GM04503 (cell line): ENCODE results near the gene JAK3.

Experiments
- DNase-seq: peaks from one replicate; pipeline ENCODE4 v3.0.0-alpha.2; 2012; ENCODE audit warnings: low read depth

Gene JAK3

DNA sequence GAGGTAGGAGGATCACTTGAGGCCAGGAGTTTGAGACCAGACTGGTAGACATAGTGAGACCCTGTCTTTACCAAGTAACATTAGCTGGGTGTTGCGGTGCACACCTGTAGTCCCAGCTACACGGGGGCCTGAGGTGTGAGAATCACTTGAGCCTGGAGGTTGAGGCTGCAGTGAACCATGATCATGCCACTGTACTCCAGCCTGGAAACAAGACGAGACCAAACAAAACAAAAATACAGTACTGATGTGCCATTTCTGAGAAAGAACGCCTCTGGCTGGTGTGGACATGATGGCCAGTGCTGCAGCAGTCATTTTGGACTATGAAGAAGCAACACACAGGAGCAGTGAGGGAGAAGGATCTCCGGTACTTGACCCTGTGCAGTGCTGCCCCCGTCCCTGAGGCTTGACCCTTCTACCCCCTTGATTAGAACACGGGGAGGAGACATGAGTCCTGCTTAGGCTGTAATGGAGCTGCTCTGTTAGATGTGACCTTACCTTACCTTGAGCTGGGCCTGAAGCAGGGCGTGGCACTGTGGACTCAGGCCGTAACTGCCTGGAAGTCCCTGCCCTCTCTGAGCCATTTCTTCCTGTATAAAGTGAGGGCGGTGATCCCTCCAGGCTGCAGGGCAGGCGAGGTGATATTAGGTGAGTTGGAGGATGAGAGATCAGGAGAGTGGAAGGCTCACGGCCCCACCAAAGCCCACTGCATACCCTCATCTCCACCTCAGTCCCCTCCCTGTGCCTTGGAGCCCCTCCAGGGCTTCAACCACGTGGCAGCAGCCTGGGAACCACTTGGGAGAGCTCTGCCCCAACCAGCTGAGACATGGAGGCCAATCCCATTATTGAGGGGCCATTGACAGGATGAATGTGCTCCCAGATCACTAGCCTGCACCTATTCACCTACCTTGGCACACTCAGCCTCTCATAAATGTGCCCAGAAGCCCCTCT, 17.9 kb upstream of the JAK3 start:
- DNase-seq: no peak

DNA sequence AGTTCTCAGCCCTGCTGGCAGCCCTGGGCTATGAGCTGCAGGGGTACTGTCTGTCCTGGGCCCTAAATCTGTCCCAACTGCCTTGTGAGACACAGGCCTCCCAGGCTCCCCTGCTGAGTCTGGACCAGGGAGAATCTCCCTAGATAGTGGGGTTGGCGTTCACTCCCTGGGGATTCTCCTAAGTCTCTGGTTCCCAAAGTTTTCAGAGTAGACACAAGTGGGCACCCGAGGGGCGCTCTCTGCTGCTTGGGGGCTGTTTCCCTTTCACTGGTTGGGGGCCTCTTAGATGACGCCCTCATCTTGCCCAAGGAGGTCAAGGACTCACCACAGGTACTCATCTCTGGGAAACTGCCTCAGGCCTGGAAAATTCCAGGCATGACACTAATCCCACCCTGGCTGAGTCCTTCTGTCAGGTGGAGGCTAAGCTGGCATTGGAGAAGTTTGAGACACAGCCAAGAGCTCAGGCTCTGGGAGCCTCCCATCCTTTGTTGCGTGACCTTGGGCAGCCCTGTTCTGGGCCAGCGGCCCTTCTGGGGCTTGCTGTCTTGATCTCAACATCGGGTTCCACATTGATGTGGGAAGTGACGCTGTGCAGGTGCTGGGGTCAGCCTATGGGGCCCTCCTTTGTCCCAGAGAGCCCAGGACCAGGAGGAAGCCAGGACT, 15.9 kb upstream of the JAK3 start:
- no peak for DNase-seq

DNA sequence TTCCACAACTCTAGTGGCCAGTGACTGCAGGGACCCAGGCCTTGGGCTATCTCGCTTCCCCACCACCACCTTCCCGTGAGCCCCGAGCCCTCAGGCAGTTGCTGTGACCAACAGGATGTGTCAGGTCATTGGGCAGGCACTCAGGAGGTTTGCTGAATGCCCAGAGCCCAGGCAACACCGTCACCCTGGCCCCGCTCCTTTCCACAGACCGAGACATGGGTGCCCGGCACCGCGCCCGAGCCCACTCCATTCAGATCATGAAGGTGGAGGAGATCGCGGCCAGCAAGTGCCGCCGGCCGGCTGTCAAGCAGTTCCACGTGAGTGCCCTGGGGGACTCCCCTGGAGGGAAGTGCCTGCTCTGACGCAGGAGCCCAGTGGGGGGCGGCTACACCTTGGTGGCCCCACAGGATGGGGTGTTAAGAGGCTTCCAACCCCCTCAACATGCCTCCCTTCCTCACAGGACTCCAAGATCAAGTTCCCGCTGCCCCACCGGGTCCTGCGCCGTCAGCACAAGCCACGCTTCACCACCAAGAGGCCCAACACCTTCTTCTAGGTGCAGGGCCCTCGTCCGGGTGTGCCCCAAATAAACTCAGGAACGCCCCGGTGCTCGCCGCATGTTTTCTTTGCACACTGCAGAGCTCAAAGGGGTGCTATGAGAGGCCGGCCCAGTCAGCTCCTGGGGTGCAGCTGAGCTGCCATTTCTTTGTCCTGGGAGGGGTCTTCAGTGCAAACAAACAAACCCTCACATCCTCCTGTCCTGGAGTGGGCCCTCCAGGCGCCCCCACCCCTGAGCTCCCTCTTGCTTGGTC, 15.1 kb upstream of the JAK3 start:
- DNase-seq: no peak

DNA sequence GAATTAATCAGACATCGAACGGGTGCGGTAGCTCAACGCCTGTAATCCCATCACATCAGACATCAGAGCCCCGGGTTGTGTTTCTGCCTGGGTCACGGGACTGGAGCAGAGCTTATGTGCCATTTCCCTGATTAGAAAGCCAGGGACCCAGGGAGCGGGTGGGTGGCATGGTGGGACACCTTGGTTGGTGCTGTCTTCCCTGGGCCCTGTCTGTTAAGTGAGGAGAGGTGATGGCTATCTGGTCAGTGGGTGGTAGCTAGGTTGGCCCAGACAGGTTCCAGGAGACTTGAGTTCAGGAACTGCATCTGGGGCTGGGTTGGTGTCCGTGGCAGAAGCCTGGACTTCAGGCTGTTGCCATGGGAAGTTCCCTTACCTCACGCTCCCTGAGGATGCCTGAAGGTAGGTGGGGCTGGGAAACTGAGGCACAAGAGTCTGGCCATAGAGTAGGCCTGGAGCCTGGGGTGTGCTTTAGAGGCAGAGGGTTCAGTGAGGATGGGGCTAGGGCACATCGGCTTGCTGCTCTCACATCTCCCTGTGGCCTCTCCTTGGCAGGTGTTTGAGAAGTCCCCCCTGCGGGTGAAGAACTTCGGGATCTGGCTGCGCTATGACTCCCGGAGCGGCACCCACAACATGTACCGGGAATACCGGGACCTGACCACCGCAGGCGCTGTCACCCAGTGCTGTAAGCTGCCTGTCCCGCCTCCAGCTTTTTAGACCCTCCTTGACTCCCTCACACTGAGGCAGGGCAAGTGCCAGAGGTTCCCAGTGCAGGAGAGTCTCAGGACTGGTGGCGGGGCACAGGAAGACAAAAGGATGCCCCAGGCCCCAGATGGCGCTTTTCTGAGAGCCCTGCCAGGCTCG, 14.0 kb upstream of the JAK3 start:
- DNase-seq: no peak

DNA sequence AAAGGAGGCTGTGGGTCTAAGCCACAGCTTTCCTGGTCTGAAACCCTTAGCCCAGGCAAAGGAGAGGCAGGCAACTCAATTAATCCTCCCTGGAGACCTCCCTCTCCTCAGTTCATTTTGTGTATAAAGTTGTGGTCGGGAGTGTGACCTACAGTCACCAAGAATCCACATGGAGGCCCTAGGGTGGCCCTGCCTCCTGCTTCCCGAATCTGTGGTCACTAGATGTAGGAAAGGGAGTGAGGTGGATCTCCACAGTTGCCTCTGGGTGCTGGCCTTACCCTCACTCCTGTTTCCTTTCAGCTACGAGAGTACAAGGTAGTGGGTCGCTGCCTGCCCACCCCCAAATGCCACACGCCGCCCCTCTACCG, 13.2 kb upstream of the JAK3 start:
- DNase-seq: no peak

DNA sequence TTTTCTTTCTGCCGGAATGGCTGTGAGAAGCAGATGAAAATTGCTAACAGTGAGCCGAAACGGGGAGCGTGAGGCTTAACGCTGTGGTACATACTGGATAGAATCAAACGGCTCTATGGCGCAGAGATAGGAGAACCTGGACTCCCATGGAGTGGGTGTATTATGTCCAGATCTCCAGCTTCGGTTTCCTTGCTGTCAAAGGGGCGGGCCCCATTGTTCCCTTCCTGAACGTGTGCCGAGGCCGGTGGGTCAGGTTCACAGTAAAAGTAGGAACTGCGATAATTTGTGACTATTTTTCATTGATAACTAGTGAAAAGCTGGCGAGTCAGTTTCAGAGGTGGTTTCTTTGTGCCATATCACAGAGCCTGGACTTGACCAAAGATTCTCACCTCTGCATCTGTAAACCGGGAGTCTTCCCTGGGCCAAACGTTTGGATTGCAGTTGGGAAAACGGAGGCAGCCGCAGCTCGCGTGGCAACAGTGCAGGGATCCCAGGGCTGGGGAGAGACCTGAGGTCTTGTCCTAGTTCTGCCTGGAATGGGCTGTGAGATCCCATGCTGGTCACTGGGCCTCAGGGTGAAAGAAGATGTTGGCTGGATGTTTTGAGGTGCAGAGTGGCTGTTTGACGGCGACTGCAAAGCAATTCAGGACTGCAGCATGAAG, 12.7 kb upstream of the JAK3 start:
- DNase-seq: no peak

DNA sequence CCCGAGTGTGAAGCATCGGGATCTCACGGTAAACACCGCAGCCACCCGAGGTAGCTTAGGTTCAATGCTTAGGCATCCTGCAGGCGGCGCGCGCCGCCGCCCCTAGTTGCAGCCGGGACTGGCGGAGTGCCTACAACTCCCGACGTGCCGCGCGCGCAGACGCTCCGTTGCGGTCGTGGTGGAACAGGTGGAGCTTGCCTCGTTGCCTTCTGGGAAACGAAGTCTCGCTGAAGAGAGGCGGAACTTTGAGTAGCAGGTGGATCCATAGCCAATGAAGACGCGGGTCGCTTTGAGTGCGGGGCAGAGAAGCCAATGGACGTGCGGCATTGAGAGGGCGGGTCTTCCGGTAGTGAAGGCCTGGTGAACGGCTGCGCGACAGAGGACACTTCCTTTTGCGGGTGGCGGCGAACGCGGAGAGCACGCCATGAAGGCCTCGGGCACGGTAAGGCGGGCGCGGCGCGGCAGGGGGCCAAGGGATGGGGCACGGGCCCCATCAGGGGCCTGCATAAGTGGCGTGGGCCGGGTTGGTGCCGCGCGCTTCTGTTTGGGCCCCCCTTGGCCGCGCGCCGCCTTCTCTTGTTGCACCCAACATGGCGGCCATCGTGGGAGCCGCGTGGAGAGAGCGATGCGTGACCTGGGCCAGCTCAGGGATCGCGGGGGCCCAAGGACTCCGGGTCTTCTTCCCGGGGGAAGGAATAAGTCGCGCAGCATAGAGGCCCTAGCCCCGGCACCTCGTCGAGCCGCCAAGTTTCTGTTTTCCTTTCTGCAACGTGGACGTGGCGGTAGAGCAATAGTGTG, 11.9 kb upstream of the JAK3 start, which contains the start of gene RPL18A:
TSS of gene RPL18A (plus strand) at position 378 of the 798 bp plus-strand sequence. CDS start at position 425, 47 bp downstream.
- peak; percentile 98 for DNase-seq

DNA sequence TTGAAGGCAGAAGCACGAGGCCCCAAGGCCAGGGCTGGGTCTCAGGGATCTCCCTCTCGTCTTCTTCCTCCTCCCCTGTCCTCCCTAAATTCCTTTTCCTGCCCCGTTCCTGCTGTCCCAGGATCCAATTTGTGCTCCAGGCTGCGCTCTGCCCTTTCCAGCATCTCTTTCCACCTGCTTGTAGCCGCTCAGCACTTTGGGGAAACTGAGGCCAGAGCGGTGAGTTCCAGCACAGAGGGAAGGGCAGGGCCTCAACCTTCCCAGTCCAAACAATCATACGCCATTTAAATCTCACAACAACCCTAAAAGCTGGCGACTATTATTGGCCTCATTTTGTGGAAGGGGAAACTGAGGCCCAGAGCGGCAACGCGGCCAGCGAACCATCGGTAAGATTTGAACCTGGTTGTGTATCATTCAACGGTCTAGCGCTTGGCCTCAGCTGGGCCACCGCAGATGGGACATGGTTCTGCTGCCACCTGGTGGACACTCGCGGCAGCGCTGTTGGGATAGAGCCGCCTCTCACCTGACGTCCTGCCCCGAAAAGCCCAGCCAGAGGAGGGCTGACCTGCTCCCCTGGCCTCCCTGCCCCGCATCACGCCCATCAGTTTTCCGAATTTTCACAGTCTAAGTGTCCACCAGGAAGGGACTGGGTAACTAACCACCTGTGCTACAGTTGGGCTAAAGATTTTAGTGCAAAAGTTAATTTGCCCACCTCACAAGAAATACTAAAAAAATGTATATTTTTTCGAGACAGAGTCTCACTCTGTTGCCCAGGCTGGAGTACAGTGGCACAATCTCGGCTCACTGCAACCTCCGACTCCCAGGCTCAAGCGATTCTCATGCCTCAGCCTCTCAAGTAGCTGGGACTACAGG, 7.7 kb upstream of the JAK3 start:
- DNase-seq: no peak

DNA sequence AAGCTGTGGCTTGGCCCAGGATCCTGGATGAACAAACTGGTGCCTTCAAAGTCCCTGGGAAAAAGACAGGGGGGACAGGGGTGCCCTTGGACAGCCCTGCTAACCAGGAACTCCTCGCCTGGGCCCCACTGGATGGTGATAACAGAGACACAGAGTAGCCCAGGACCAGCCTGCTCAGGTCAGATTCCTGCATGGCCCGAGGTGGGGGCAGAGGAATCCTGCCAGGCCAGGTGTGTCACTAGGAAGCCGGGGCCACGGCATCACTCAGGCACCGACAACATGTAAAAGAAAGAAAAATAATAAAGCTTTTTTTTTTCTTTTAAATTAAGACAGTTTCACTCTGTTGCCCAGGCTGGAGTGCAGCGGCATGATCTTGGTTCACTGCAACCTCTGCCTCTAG, 6.3 kb upstream of the JAK3 start:
- no peak for DNase-seq

DNA sequence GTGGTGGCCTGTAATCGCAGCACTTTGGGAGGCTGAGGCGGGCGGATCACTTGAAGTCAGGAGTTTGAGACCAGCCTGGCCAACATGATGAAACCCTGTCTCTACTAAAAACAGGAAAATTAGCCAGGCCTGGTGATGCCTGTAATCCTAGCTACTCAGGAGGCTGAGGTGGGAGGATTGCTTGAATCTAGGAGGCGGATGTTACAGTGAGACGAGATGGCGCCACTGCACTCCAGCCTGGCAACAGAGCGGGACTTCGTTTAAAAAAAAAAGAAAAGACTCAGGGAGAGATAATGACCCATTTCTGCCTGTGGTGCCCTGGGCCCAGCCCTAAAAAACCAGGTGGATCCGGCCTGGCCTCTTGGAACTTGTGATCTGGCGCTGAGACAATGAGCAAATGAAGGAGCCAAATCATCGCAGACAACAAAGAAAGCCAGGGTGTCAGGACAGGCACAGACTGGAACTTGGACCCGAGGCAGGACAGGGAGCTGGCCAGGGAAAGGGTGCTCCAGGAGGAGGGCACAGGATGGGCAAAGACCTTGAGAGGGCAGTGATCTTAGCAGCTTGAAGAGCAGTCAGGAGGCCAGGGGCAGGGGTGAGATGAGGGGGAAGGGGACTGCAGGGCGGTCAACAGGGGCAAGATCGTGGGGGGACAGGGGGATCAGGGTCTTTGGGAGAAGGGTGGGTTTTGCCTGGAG, 962 bp upstream of the JAK3 start:
- no peak for DNase-seq

DNA sequence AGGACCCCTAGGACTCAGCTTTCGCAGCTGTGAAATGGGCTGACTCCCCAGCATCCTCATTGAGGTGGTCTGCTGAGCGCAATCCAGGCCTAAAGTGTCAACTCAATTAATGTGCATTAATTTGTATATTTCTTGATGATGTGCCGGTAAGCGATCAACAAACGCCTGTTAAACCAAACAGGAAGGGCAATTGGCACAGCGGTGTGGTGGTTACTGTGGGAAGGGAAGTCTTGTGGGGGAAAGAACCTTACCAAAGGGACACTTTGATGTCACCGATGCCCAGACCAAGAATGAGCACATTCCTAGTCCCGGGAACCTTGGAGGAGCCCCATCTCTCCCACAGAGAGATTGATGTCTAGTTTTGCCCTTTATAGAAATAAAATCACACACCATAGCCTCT, 1.6 kb downstream of the JAK3 start:
- no peak for DNase-seq

DNA sequence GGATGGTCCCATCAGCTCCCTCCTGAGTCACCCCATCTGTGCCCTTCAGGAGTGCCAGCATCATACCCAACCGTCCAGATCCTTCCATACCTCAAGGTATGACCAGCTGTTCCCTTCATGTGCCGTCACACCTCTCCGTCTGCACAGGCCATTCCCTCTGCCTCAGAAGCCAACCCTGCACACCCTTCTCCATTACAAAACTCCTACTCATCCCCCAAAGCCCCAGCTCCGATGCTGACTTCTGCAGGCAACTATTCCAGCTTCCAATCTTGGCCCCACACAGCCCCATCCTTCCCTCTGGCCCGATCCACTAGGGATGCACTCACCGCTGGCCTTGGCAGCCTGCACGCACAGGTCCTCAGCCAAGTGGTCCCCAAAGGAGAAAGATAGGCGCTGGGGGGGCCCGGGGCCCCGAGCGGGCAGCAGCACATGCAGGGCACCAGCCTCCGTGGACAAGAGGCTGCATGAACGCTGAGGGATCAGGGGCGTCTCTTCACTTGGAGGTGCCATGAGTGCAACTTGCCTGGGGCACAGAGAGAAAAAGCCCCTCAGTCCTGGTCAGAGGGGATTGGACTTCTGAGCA, 3.8 kb downstream of the JAK3 start:
- DNase-seq: no peak

DNA sequence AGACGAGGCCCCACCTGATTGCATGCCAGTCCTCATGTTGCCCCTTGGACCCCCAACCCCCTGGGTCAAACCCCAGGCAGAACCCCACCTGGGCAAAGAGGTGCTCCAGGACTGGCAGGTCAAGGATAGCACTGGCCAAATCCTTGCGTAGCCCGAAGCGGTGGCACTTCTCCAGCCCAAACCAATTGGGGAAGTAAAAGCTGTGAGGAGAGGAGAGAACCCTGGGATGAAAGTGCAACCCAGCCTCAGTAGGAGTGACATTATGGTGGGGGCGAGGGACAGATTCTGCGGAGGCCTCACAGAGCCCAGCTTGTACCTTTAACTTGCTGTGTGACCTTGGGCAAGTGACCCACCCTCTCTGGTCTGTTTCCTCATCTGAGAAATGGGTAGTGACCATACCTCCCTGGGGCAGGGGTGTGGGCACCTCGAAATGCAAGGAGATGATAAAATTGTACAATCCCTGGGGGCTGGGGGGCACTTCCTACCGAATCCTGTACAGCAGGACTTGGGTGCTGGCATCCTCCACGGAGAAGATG, 4.4 kb downstream of the JAK3 start:
- DNase-seq: no peak

DNA sequence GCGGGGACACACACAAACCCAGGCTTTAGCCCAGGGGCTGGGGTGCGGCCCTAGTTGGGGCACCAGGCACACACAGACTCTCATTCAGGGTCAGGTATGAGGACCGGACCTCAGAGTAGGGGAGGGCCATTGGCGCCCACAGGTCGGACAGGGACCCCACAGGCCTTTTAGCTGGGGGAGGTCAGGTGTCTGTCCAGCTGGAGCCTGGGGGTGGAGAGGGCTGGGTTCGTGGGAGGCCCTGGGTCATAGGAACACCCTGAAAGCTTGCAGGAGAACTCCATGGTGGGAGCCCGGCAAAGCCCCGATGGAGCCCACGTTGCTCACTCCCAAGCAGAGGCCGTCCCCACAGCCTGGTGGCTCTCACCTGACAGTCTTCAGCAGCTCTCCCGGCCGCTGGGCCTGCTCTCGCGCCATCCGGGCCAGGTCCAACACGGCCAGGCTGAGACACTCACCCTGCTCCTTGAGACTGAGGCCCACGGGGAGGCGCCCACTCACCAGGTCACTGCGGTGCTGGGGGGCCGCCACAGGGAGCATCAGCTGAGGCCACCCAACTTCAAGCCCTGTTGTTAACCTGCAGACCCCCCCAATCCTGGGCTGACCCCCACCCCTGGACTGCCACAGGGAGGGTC, 5.0 kb downstream of the JAK3 start:
- no peak for DNase-seq

DNA sequence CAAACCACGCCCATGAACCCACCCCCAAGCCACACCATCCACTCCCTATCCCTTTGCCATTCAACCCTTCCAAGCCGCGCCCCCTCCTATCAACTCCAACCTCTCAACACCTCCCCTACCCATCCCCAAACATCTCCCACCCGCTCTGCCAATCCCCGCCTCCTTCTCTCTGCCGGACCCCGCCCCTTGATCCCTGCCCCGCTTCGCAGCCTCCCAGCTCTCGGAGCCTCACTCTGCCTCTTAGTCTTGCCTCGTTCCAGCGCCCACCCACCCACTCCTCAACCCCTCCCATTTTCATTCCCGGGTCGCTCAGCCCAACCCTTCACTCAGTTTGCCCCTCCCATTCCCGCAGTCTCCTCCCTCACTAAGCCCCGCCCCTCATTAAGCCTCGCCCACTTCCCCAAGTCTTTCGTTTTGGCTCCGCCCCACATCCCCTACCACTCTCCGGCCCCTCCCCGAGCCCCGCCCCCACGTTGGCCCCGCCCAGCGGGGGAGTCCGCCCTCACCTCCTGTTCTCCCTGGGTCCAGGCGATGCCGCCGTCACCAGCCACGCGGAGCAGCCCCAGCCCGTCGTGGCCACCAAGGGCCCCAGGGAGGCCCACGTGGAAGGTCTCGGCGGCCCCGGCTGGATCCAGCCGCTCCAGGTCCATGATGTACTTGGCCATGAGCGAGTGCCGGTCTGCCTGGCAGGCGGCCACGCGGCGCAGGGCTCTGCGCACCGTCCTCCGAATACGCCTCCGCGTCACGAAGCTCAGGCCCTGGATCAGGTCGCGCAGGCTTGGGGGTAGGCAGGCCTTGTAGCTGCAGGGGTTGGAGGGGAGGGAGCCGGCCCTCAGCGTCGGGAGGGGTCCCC, 5.7 kb downstream of the JAK3 start:
- no peak for DNase-seq

DNA sequence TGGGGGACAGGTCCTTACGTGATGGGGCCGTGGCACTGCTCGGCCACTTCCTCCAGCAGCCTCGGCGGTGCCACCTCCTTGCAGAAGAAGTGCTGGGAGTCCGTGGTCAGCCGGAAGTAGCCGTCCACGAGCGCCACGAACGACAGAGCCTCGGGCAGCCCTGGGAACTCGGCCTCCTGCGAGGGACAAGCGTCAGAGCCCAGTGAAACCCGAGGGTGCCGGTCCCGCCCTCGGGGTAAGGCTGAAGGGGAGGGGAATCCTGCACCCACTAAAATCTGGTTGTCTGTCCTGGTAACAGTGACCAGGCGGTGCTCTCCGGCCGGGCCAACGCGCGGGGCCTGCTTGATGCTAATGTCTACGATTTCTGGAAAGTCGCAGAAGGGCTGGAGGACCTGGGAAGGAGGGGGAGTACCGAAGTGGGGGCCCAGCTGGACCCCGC, 6.4 kb downstream of the JAK3 start:
- no peak for DNase-seq
